ENCODE data around the gene RRAS. TPM values are rescaled to one million over a fixed set of nuclear protein-coding genes. Genes with fewer than 3 reads are reported as not detected.

Gene RRAS
- total and polyA plus RNA-seq, 7 donors: 79.8 to 139 (median 126) TPM

DNA sequence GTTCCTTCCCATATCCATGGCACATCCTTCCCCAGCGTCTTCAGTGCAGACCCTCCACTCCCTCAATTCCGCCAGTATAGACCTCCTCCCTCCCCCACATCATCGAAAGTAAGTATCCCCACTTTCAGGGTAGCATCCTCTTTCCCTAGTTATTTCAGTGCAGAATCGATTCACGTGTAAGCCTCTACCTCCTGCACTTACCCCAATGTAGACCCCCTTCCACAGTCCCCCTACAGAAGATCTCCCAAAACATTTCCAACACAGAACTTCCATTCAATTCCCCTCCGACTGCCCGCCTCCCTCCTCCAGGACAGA, 25.1 kb upstream of the RRAS start:
- H3K36me3 ChIP-seq: peaks cover 10 to 34% (median 21%) of the 10 kb centered on the region in 4 donors
- H3K27me3 ChIP-seq: no peaks in the 10 kb centered on the region
- peak overlapping the region; percentile 62 to 75 (median 66) for H3K4me3 ChIP-seq
- no peak for TF ChIP-seq POLR2AphosphoS5 (IDR thresholded peaks at IDR 0.05)
- no peak for TF ChIP-seq EP300 (IDR thresholded peaks at IDR 0.05)
- TF ChIP-seq CTCF (IDR thresholded peaks at IDR 0.05): no peak
- TF ChIP-seq POLR2A (IDR thresholded peaks at IDR 0.05): no peak
- peak overlapping the region; percentile 87 to 95 (median 92) for H3K27ac ChIP-seq
- 0 to 1% methylated on average over 7 of the region's 7 CpGs for WGBS, 2 donors
- H3K9me3 ChIP-seq: no peaks in the 10 kb centered on the region
- peaks cover 0 to 33% (median 22%) of the 10 kb centered on the region in 4 donors for H3K4me1 ChIP-seq
- DNase-seq: no peak
- intact Hi-C loops (cut with DNase I): loop anchor here (2.0 kb wide), 1 partner anchor 22 kb away; the partner anchor contains the start of gene SCAF1

- Histone ChIP-seq H3K4me1 (peaks cover 0 to 33% (median 22%) of the 10 kb centered on the region in 4 donors), H3K36me3 (peaks cover 10 to 37% (median 23%) of the 10 kb centered on the region in 4 donors), H3K4me3 (peak overlapping the region; percentile 62 to 75 (median 66)), H3K27me3 (no peaks in the 10 kb centered on the region), H3K9me3 (no peaks in the 10 kb centered on the region), H3K27ac (peak overlapping the region; percentile 87 to 95 (median 92))
- intact Hi-C loops (cut with DNase I): loop anchor here (2.0 kb wide), 1 partner anchor 22 kb away; the partner anchor contains the start of gene SCAF1
- TF ChIP-seq EP300 (IDR thresholded peaks at IDR 0.05) (no peak), POLR2AphosphoS5 (IDR thresholded peaks at IDR 0.05) (peak; percentile 88 to 91 (median 90)), POLR2A (IDR thresholded peaks at IDR 0.05) (peak; percentile 25 to 52), CTCF (IDR thresholded peaks at IDR 0.05) (peak; percentile 23 to 56 (median 27))
- peak; percentile 94 for DNase-seq
- WGBS, 2 donors: 0 to 1% methylated on average over 53 of the region's 53 CpGs
Observed at GRCh38 chr19:49664171-49665035, 24.5 kb upstream of the RRAS start.

DNA sequence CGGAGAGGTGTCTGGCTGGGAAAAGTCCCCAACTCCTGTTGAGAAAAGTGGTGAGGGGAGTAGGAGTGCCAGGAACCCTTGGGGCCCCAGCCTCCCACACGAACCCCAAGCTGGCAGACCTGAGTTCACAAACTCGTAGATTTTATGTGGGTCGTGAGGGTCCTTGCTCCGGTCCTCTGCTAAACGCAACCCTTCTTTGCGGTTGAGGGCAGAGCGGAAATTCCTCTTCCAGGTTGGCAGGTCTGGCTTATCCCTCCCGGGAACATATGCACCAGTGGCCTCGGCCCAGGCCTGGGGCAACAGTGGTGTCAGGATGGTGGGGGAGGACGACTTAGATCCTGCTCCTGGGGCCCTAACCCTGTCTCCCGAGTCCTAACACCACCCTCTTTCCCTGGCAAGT, 23.3 kb upstream of the RRAS start:
- 92% methylated on average over 12 of the region's 12 CpGs for WGBS, 2 donors
- peaks cover 21 to 49% (median 35%) of the 10 kb centered on the region in 4 donors for H3K36me3 ChIP-seq
- TF ChIP-seq EP300 (IDR thresholded peaks at IDR 0.05): no peak
- TF ChIP-seq POLR2A (IDR thresholded peaks at IDR 0.05): no peak
- TF ChIP-seq POLR2AphosphoS5 (IDR thresholded peaks at IDR 0.05): no peak
- TF ChIP-seq CTCF (IDR thresholded peaks at IDR 0.05): no peak
- no peaks in the 10 kb centered on the region for H3K9me3 ChIP-seq
- H3K4me1 ChIP-seq: peaks cover 0 to 33% (median 22%) of the 10 kb centered on the region in 4 donors
- intact Hi-C loops (cut with DNase I): no loop called here
- H3K27ac ChIP-seq: peak overlapping the region in 1 of 4 donors; percentile 90
- DNase-seq: no peak
- no peak overlapping the region for H3K4me3 ChIP-seq
- H3K27me3 ChIP-seq: no peaks in the 10 kb centered on the region

- intact Hi-C loops (cut with DNase I): no loop called here
- 96% methylated on average over 16 of the region's 16 CpGs for WGBS, 2 donors
Observed at GRCh38 chr19:49662011-49662410, 22.1 kb upstream of the RRAS start.

GRCh38 chr19:49660338-49660961, 20.5 kb upstream of the RRAS start:
- Histone ChIP-seq H3K27me3 (no peaks in the 10 kb centered on the region), H3K4me3 (no peak overlapping the region), H3K36me3 (peaks cover 37 to 77% (median 63%) of the 10 kb centered on the region in 4 donors), H3K4me1 (peaks cover 0 to 21% (median 11%) of the 10 kb centered on the region in 4 donors), H3K27ac (no peak overlapping the region), H3K9me3 (no peaks in the 10 kb centered on the region)
- DNase-seq: no peak
- WGBS, 2 donors: 92 to 93% methylated on average over 15 of the region's 15 CpGs
- intact Hi-C loops (cut with DNase I): no loop called here
- TF ChIP-seq CTCF (IDR thresholded peaks at IDR 0.05) (no peak), POLR2A (IDR thresholded peaks at IDR 0.05) (no peak), EP300 (IDR thresholded peaks at IDR 0.05) (no peak), POLR2AphosphoS5 (IDR thresholded peaks at IDR 0.05) (no peak)

More at GRCh38 chr19:49662011-49662410, 22.1 kb upstream of the RRAS start:
- Histone ChIP-seq H3K9me3 (no peaks in the 10 kb centered on the region), H3K36me3 (peaks cover 27 to 61% (median 47%) of the 10 kb centered on the region in 4 donors), H3K27ac (no peak overlapping the region), H3K4me3 (no peak overlapping the region), H3K27me3 (no peaks in the 10 kb centered on the region), H3K4me1 (peaks cover 0 to 33% (median 22%) of the 10 kb centered on the region in 4 donors)
- no peak for DNase-seq
- no peak for TF ChIP-seq POLR2AphosphoS5 (IDR thresholded peaks at IDR 0.05)

Data from sigmoid colon (tissue), 7 donors.